GM20431 (cell line): ENCODE data around the gene MAVS.

ENCODE experiments used
- in situ Hi-C: fragments of 300-500 bp; cut with MseI, MboI; formaldehyde crosslinking; loops from one replicate; pipeline ENCODE4 v1.15.0; 2020; ENCODE audit warnings: low sequenced_read_pairs; ENCODE audit not compliant: unreplicated experiment

MAVS gene

GRCh38 chr20:3846740-3847428 lies at the start of gene MAVS:
Gene MAVS, plus strand, starts transcription at chr20:3846834. Its CDS starts 7,791 bp downstream, at chr20:3854625.
- in situ Hi-C loops: no loop called here

GRCh38 chr20:3797226-3797545 lies 49.4 kb upstream of the MAVS start:
- in situ Hi-C loops: no loop called here

GRCh38 chr20:3797592-3798372 lies 48.9 kb upstream of the MAVS start:
- in situ Hi-C loops: no loop called here

- in situ Hi-C loops: no loop called here
These were observed 48.3 kb upstream of the MAVS start for GRCh38 chr20:3798373-3798768.

DNA sequence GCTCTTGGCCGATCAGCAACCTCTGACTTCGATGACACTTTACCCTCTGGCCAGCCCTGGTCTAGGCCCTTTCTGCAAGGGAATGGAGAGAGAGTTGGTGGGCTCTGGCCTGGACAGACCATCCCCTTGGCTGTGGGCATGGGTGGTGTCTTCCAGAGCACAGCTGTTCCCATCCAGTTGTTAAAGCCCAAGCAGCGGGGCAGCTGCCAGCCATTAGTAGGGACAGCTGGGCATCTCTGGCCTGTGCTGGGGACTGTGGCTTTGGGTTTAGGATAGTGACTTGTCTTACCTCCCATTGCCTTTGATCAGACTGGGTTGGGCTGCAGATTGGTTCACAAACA lies 47.8 kb upstream of the MAVS start:
- in situ Hi-C loops: no loop called here

GRCh38 chr20:3800256-3800877 lies 46.3 kb upstream of the MAVS start:
- in situ Hi-C loops: no loop called here

- in situ Hi-C loops: no loop called here
These were observed 45.8 kb upstream of the MAVS start for GRCh38 chr20:3800878-3801260.

GRCh38 chr20:3801299-3801698 lies 45.3 kb upstream of the MAVS start:
- in situ Hi-C loops: no loop called here

- in situ Hi-C loops: no loop called here
These were observed 44.8 kb upstream of the MAVS start for GRCh38 chr20:3801846-3802245.

- in situ Hi-C loops: no loop called here
These were observed 44.0 kb upstream of the MAVS start for GRCh38 chr20:3802524-3803239.

- in situ Hi-C loops: no loop called here
These were observed 43.3 kb upstream of the MAVS start for GRCh38 chr20:3803289-3803688.

DNA sequence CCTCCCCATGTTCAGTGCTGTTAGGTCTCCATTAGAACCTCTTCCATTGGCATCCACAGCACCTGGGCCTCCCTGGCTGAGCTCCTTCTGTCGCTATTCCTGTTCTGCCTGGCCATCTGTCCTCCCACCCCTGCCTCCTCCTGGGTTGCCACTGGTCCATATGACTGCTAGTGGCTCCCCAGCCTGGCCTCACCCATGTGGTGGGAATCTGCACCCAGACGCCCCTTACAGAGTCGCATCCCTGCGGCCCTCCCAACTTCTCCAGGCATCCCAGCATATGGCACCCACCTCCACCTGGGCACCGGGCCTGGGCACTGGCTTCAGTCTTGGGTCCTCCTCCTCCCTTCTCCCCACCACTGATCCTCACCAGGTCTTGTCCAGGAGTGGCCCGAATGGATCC lies 42.8 kb upstream of the MAVS start:
- in situ Hi-C loops: no loop called here

- in situ Hi-C loops: no loop called here
These were observed 42.3 kb upstream of the MAVS start for GRCh38 chr20:3804254-3804751.

DNA sequence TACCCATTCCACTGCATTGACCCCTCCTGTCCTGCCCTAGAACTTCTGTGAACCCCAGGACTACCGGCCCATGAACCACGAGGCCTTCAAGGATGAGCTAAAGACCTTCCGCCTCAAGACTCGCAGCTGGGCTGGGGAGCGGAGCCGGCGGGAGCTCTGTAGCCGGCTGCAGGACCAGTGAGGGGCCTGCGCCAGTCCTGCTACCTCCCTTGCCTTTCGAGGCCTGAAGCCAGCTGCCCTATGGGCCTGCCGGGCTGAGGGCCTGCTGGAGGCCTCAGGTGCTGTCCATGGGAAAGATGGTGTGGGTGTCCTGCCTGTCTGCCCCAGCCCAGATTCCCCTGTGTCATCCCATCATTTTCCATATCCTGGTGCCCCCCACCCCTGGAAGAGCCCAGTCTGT lies 41.9 kb upstream of the MAVS start:
- in situ Hi-C loops: no loop called here

DNA sequence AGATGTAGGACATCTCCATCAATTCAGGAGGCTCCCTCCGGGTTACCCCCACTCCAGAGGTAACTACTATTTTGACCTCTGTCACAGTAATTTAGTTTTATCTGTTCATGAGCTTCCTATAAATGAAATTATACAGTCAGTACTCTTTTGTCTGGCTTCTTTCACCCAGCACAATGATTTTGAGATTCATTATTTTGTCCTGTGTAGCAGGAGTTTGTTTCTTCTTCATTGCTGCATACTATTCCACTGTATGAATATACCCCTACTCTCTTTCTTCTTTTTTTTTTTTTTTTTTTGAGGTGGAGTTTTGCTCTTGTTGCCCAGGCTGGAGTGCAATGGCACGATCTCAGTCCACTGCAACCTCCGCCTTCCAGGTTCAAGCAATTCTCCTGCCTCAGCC lies 38.1 kb upstream of the MAVS start:
- in situ Hi-C loops: no loop called here

GRCh38 chr20:3811467-3812258 lies 35.0 kb upstream of the MAVS start:
- in situ Hi-C loops: no loop called here

DNA sequence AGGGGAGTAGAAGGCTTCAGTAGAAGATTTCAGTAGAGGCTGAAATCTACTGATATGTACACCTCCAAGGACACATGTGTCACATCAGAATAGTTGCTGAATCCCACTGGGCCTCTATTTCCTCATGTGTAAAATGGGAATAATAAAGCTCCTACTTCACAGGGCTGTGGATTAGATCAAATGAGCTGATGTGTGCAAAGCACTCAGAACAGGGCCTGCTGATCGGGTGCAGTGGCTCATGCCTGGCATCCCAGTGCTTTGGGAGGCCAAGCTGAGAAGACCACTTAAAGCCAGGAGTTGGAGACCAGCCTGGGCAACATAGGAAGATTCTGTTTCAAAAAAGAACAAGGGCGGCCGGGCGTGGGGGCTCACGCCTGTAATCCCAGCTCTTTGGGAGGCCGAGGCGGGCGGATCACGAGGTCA lies 34.4 kb upstream of the MAVS start:
- in situ Hi-C loops: no loop called here

DNA sequence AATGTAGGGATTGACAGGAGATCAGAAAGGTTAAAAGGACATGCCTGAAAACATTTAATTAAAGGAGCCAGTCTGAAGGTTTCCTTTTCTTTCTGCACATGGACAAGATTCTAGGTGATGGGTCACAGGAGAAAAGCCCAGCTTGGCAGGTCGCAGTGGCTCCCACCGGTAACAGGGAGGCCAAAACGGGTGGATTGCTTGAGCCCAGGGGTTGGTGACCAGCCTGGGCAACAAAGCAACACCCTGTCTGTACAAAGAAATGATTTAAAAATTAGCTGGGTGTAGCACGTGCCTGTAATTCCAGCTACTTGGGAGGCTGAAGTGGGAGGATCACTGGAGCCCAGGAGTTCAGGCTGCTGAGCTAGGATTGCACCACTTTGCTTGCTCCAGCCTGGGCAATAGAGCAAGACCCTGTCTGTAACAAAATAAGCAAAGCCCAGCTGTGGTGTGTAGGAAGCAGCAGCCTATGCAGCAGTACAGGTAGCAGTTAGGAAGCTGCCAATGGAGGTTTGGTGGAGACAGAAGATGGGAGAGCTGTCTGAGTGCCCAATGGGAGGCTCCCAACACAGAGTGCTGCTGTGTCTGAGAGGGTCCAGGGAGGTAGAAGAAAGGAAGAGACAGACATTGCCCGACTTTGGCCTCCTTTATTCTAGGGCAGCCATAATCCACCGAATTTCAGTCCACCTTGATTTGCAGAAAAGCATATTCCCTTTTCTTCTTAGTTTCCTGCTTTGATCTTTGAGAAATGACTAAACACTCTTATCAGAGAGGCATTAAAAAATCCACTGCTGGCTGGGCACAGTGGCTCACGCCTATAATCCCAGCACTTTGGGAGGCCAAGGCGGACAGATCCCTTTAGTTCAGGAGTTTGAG lies 33.4 kb upstream of the MAVS start:
- in situ Hi-C loops: no loop called here
